Adrenal gland (tissue), 12 donors: Measurements from ENCODE around the gene CAMTA1. TPM values are rescaled to one million over a fixed set of nuclear protein-coding genes. Genes with fewer than 3 reads are reported as not detected.

Experiments
- DNase-seq, 7 donors: peaks; one replicate each; pipeline ENCODE4 v3.0.0-alpha.2; 2019 to 2020
- H3K27ac ChIP-seq, 5 donors: fragments of 200-600 bp; sonication (generic) in 4 of 5; 1 replicate in 3 of 5; 2 replicates in 2 of 5; pipeline versions ENCODE4 v1.5.1 to v1.8.0; 2016 to 2020; ENCODE audit warnings: mild to moderate bottlenecking in 1 of 5
- H3K27me3 ChIP-seq: fragments of 200-600 bp; 2 replicates; pipeline ENCODE4 v1.8.0; 2021
- H3K36me3 ChIP-seq, 2 donors: fragments of 200-600 bp; replicated peaks in 1 of 2; 1 replicate in 1 of 2; 2 replicates in 1 of 2; pipeline versions ENCODE4 v1.5.1 to v1.8.0; 2018 to 2022
- H3K4me1 ChIP-seq, 2 donors: fragments of 200-600 bp; replicated peaks in 1 of 2; 1 replicate in 1 of 2; 2 replicates in 1 of 2; pipeline versions ENCODE4 v1.5.1 to v1.8.0; 2018 to 2021
- H3K4me3 ChIP-seq, 4 donors: fragments of 200-600 bp; sonication (generic) in 3 of 4; one replicate each; pipeline ENCODE4 v1.5.1; 2016 to 2018
- H3K9me3 ChIP-seq, 3 donors: fragments of 200-600 bp; sonication (generic) in 1 of 3; replicated peaks in 1 of 3; 1 replicate in 2 of 3; 2 replicates in 1 of 3; pipeline versions ENCODE4 v1.5.1 to v1.8.0; 2016 to 2021
- POLR2A ChIP-seq, 2 donors: fragments of 450-650 bp; IDR thresholded peaks; one replicate each; pipeline ENCODE4 v1.6.1; 2017; ENCODE audit warnings: antibody characterized with exemption in 2 of 2, mild to moderate bottlenecking in 2 of 2, moderate library complexity in 1 of 2
- WGBS, 4 donors: extraction: QIAGEN DNeasy Blood & Tissue Kit in 2 of 4; methylation state at CpG; one replicate each; pipeline versions ENCODE4 v1.1.5 to v1.1.7; 2013 to 2017; 5-methylcytosine and 5-hydroxymethylcytosine counted together
- intact Hi-C, 2 donors: fragments of 100-400 bp; cut with DNase I; formaldehyde crosslinking; loops; one replicate each; pipeline versions ENCODE4 v1.14.1 to v1.15.0; 2022 to 2023
- polyA plus RNA-seq, 3 donors: library from polyadenylated mRNA; stranded (reverse); fragments of 200-250 nt in 2 of 3; fragments of 350-450 nt in 1 of 3; fragmentation: Illumina TruSeq in 1 of 3; extraction: RNeasy Lipid Tissue Mini Kit (QIAGEN cat#74804) in 1 of 3; gene quantifications; one replicate each; pipeline ENCODE4 v1.2.3, GENCODE V29; 2013 to 2014
- total RNA-seq, 9 donors: library from RNA; depleted of rRNA in 4 of 9; stranded (reverse); fragments of >200 nt in 4 of 9; fragments of 120-200 nt in 1 of 9; fragmentation: NEBNext Ultra II Directional in 1 of 9; extraction: Animal tissue kit (Norgen Biotek cat#: 25700) in 1 of 9; gene quantifications; one replicate each; pipeline versions ENCODE4 v1.1.0 to v1.2.4, GENCODE V29; 2013 to 2023
- TF ChIP-seq, protein P1 (sequence below), 6 experiments: fragments of 450-650 bp in 4 of 6; fragments of 200-600 bp in 2 of 6; sonication (generic) in 1 of 6; IDR thresholded peaks; 1 replicate in 5 of 6; 2 replicates in 1 of 6; pipeline versions ENCODE4 v1.5.1 to v1.8.0; 2016 to 2021; ENCODE audit warnings: antibody characterized with exemption in 6 of 6, mild to moderate bottlenecking in 2 of 6, moderate library complexity in 1 of 6
- donor health status: healthy with polysubstance abuse.
- donor health status: Bipolar disorder and iron deficiency.
- donor health status: DM: yes; HTN: yes; CAD: no.
- donor health status: DM: no; HTN: no; CAD: no.
- donor health status: DM: no; HTN: no; CAD: no.
- donor health status: DM: yes; HTN: yes; CAD: no.

Gene CAMTA1
- total and polyA plus RNA-seq, 12 donors: 62.9 to 141 (median 96.9) TPM

DNA sequence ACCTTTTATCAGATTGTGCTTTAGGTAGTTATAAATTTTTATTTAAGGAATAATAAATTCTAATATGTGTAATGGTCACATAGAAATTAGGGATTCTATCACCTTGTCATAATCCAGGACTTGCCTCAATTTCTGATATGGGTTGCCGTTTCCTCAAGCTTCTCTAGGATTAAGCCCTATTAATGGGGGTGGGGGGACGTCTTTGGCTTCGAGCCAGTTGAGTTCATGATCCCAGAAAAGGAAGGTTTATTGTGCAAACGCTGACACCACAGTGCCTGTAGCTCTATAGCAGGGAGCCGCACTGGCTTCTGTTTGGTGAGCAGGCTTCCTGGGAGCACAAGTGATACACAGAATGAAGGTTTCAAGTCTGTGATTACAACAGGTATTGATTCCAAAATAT lies 963.9 kb downstream of the CAMTA1 start:
- no peak for TF ChIP-seq POLR2A (IDR thresholded peaks at IDR 0.05)
- TF ChIP-seq, protein P1, sequence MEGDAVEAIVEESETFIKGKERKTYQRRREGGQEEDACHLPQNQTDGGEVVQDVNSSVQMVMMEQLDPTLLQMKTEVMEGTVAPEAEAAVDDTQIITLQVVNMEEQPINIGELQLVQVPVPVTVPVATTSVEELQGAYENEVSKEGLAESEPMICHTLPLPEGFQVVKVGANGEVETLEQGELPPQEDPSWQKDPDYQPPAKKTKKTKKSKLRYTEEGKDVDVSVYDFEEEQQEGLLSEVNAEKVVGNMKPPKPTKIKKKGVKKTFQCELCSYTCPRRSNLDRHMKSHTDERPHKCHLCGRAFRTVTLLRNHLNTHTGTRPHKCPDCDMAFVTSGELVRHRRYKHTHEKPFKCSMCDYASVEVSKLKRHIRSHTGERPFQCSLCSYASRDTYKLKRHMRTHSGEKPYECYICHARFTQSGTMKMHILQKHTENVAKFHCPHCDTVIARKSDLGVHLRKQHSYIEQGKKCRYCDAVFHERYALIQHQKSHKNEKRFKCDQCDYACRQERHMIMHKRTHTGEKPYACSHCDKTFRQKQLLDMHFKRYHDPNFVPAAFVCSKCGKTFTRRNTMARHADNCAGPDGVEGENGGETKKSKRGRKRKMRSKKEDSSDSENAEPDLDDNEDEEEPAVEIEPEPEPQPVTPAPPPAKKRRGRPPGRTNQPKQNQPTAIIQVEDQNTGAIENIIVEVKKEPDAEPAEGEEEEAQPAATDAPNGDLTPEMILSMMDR (IDR thresholded peaks at IDR 0.05): no peak
- DNase-seq: no peak
- no peak overlapping the region for H3K27ac ChIP-seq
- H3K36me3 ChIP-seq: no peaks in the 10 kb centered on the region
- H3K4me1 ChIP-seq: peaks cover 0 to 5% of the 10 kb centered on the region in 2 donors
- H3K27me3 ChIP-seq: no peaks in the 10 kb centered on the region
- no peak overlapping the region for H3K4me3 ChIP-seq
- intact Hi-C loops: no loop called here
- 47 to 59% (median 51%) methylated on average over 5 of the region's 5 CpGs for WGBS, 4 donors
- no peaks in the 10 kb centered on the region for H3K9me3 ChIP-seq

DNA sequence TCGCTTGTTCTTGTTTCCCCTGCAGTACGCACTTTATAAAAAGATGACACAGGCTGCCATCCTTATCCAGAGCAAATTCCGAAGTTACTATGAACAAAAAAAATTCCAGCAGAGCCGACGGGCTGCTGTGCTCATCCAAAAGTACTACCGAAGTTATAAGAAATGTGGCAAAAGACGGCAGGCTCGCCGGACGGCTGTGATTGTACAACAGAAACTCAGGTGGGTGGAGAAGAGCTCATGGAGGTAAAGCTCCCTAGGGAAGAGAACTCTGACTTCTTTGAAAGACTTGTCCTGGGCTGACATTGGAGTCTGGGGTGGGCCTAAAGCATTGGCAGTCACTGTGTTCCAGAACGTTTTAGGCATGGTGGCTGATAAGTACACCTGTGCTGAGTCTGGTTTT lies 965.9 kb downstream of the CAMTA1 start:
- TF ChIP-seq, protein P1 (IDR thresholded peaks at IDR 0.05): no peak
- no peak for TF ChIP-seq POLR2A (IDR thresholded peaks at IDR 0.05)
- intact Hi-C loops: no loop called here
- Histone ChIP-seq H3K9me3 (no peaks in the 10 kb centered on the region), H3K27ac (no peak overlapping the region), H3K27me3 (no peaks in the 10 kb centered on the region), H3K4me3 (no peak overlapping the region), H3K36me3 (no peaks in the 10 kb centered on the region), H3K4me1 (peaks cover 0 to 5% of the 10 kb centered on the region in 2 donors)
- 79 to 89% (median 85%) methylated on average over 11 of the region's 11 CpGs for WGBS, 4 donors
- no peak for DNase-seq

GRCh38 chr1:7752512-7753417 lies 967.5 kb downstream of the CAMTA1 start:
- peaks cover 0 to 5% of the 10 kb centered on the region in 2 donors for H3K4me1 ChIP-seq
- peak; percentile 51 to 89 (median 69) for DNase-seq
- no peaks in the 10 kb centered on the region for H3K27me3 ChIP-seq
- TF ChIP-seq, protein P1 (IDR thresholded peaks at IDR 0.05): peak; percentile 69 to 91 (median 82)
- TF ChIP-seq POLR2A (IDR thresholded peaks at IDR 0.05): no peak
- H3K36me3 ChIP-seq: no peaks in the 10 kb centered on the region
- H3K9me3 ChIP-seq: no peaks in the 10 kb centered on the region
- H3K27ac ChIP-seq: no peak overlapping the region
- WGBS, 4 donors: 18 to 26% (median 24%) methylated on average over 18 of the region's 18 CpGs
- H3K4me3 ChIP-seq: peak overlapping the region in 2 of 4 donors; percentile 10 to 45
- intact Hi-C loops: loop anchor here (2.0 kb wide), 2 partner anchors 84 to 86 kb away; no protein-coding TSS in a partner anchor

DNA sequence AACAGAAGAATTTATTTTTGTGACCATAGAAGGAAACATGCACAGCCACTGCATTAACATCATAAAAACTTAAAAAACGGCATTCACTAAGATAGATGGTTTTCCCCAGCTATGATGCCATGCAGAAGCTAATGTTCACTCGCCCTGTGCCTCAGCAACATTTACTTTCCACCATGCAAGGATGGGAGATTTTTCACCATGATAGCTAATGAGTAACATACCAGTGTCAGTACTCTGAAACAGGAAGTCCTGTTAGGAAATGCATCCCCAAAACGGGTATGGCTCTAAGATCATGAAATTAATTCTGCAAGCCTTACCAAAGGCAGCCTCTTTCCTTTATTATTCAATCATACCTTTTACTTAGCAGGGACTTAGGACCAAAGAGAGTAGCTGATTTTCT lies 968.4 kb downstream of the CAMTA1 start:
- Histone ChIP-seq H3K4me3 (no peak overlapping the region), H3K27me3 (no peaks in the 10 kb centered on the region), H3K9me3 (no peaks in the 10 kb centered on the region), H3K4me1 (peaks cover 0 to 5% of the 10 kb centered on the region in 2 donors), H3K36me3 (no peaks in the 10 kb centered on the region), H3K27ac (no peak overlapping the region)
- TF ChIP-seq, protein P1 (IDR thresholded peaks at IDR 0.05): no peak
- TF ChIP-seq POLR2A (IDR thresholded peaks at IDR 0.05): no peak
- intact Hi-C loops: loop anchor here (2.0 kb wide), 2 partner anchors 85 to 87 kb away; no protein-coding TSS in a partner anchor
- WGBS, 4 donors: 48 to 54% (median 52%) methylated on average over 3 of the region's 3 CpGs
- DNase-seq: no peak
